GM12878 (cell line): ENCODE data around the gene BTF3. TPM values are rescaled to one million over a fixed set of nuclear protein-coding genes. Genes with fewer than 3 reads are reported as not detected.

ENCODE experiments used
- ATAC-seq: fragments of 200-7000 bp; cut with Tn5 transposase; 3 replicates; pipeline ENCODE4 v1.9.1; 2020; ENCODE audit warnings: mild to moderate bottlenecking, moderate library complexity
- BruUV-seq: library from RNA; stranded (reverse); fragments of 400-500 nt; replicated peaks from 2 replicates; lab custom pipeline; 2021; lab: Mats Ljungman, UMichigan
- CTCF ChIA-PET: fragments of 300-600 bp; sonication (Branson Sonifier 250); formaldehyde crosslinking; extraction: SDS; loops from one replicate; lab custom pipeline; 2021; ENCODE audit warnings: inconsistent platforms; lab: Yijun Ruan, JAX
- POLR2A ChIA-PET: fragments of 350-600 bp; formaldehyde crosslinking; extraction: SDS; loops from one replicate; lab custom pipeline; 2021; ENCODE audit warnings: inconsistent platforms; lab: Charles Lee
- RAD21 ChIA-PET: fragments of 300-600 bp; sonication (Branson Sonifier 250); formaldehyde crosslinking; loops from one replicate; lab custom pipeline; 2023; ENCODE audit warnings: antibody characterized with exemption; ENCODE audit not compliant: unreplicated experiment; lab: Charles Lee
- SMC1A ChIA-PET: fragments of 300-600 bp; sonication (Branson Sonifier 250); formaldehyde crosslinking; loops from one replicate; lab custom pipeline; 2023; ENCODE audit not compliant: unreplicated experiment, uncharacterized antibody; lab: Charles Lee
- DNase-seq: peaks from one replicate; pipeline ENCODE4 v3.0.0-alpha.2; 2011; ENCODE audit warnings: low read depth, low spot score
- FAIRE-seq: peaks from 3 replicates; lab custom pipeline; 2011; peaks lifted over from hg19 to GRCh38; lab: Jason Lieb, UNC
- H2AFZ ChIP-seq: 2 replicates; pipeline ENCODE4 v1.6.0; 2011; ENCODE audit warnings: low read depth, low read length, control low read depth; ENCODE audit not compliant: control insufficient read depth
- H3K27ac ChIP-seq: 2 replicates; pipeline ENCODE4 v1.5.1; 2011; ENCODE audit warnings: control low read depth; ENCODE audit not compliant: control insufficient read depth, insufficient read depth
- H3K27me3 ChIP-seq, 2 experiments: replicated peaks in 1 of 2; 2 replicates each; pipeline versions ENCODE4 v1.6.0 to v1.6.1; 2011; ENCODE audit warnings: low read length in 1 of 2; ENCODE audit not compliant: control insufficient read depth in 2 of 2, insufficient read depth in 2 of 2
- H3K36me3 ChIP-seq, 2 experiments: 2 replicates each; pipeline ENCODE4 v1.5.1; 2011; ENCODE audit warnings: low read length in 1 of 2; ENCODE audit not compliant: control insufficient read depth in 2 of 2, insufficient read depth in 2 of 2
- H3K4me1 ChIP-seq: 2 replicates; pipeline ENCODE4 v1.6.1; 2011; ENCODE audit warnings: mild to moderate bottlenecking, low read length, moderate library complexity, mixed read lengths; ENCODE audit not compliant: control insufficient read depth, insufficient read depth
- H3K4me2 ChIP-seq: 2 replicates; pipeline ENCODE4 v1.6.0; 2011; ENCODE audit warnings: control low read depth; ENCODE audit not compliant: control insufficient read depth, insufficient read depth
- H3K4me3 ChIP-seq: fragments of 200-600 bp; sonication (generic); 2 replicates; pipeline ENCODE4 v1.5.1; 2016
- H3K79me2 ChIP-seq: 2 replicates; pipeline ENCODE4 v1.6.0; 2011; ENCODE audit warnings: low read length; ENCODE audit not compliant: control insufficient read depth, insufficient read depth
- H3K9ac ChIP-seq: 2 replicates; pipeline ENCODE4 v1.8.0; 2011; ENCODE audit warnings: low read length, control low read depth, mixed read lengths; ENCODE audit not compliant: control insufficient read depth, insufficient read depth
- H3K9me3 ChIP-seq: replicated peaks from 3 replicates; pipeline ENCODE4 v1.5.1; 2011; ENCODE audit warnings: mild to moderate bottlenecking, low read length; ENCODE audit not compliant: control insufficient read depth, insufficient read depth
- H4K20me1 ChIP-seq: 2 replicates; pipeline ENCODE4 v1.6.0; 2011; ENCODE audit not compliant: control insufficient read depth, insufficient read depth
- ATF7 ChIP-seq: fragments of 450-650 bp; IDR thresholded peaks from 2 replicates; pipeline ENCODE4 v1.6.1; 2016; ENCODE audit warnings: low read depth, mild to moderate bottlenecking
- BACH1 ChIP-seq: fragments of 450-650 bp; IDR thresholded peaks from 2 replicates; pipeline ENCODE4 v1.6.1; 2017; ENCODE audit warnings: mild to moderate bottlenecking, borderline replicate concordance
- ELK1 ChIP-seq: IDR thresholded peaks from 2 replicates; pipeline ENCODE4 v1.6.1; 2012; ENCODE audit warnings: low read depth, low read length, improper control_type of control experiment
- FOS ChIP-seq: IDR thresholded peaks from 3 replicates; pipeline ENCODE4 v1.6.1; 2011; ENCODE audit warnings: borderline replicate concordance; ENCODE audit not compliant: insufficient read length; ENCODE audit errors: extremely low read depth
- GABPA ChIP-seq: IDR thresholded peaks from 2 replicates; pipeline ENCODE4 v1.6.1; 2014; ENCODE audit warnings: antibody characterized with exemption, low read depth, mild to moderate bottlenecking, inconsistent platforms
- JUNB ChIP-seq: IDR thresholded peaks from 2 replicates; pipeline ENCODE4 v1.6.1; 2016; ENCODE audit warnings: antibody characterized with exemption, mild to moderate bottlenecking
- NFYA ChIP-seq: IDR thresholded peaks from 2 replicates; pipeline ENCODE4 v1.6.1; 2011; ENCODE audit warnings: low read depth, mild to moderate bottlenecking, low read length, improper control_type of control experiment, borderline replicate concordance
- NFYB ChIP-seq: IDR thresholded peaks from 2 replicates; pipeline ENCODE4 v1.6.1; 2011; ENCODE audit warnings: low read depth, mild to moderate bottlenecking, low read length, improper control_type of control experiment, moderate library complexity; ENCODE audit not compliant: insufficient read depth
- RAD51 ChIP-seq: fragments of 450-650 bp; IDR thresholded peaks from 2 replicates; pipeline ENCODE4 v1.6.1; 2016; ENCODE audit warnings: moderate library complexity, mild to moderate bottlenecking, inconsistent platforms
- SREBF2 ChIP-seq: IDR thresholded peaks from 2 replicates; pipeline ENCODE4 v1.6.1; 2012; ENCODE audit warnings: mild to moderate bottlenecking, low read length
- STAT3 ChIP-seq: IDR thresholded peaks from 2 replicates; pipeline ENCODE4 v1.6.1; 2011; ENCODE audit warnings: low read depth, low read length, improper control_type of control experiment
- SUZ12 ChIP-seq: fragments of 200-600 bp; sonication (generic); IDR thresholded peaks from one replicate; pipeline ENCODE4 v1.6.1; 2018; ENCODE audit warnings: antibody characterized with exemption, mild to moderate bottlenecking; ENCODE audit not compliant: unreplicated experiment
- YBX1 ChIP-seq: fragments of 450-650 bp; IDR thresholded peaks from 2 replicates; pipeline ENCODE4 v1.6.1; 2016; ENCODE audit warnings: antibody characterized with exemption
- ZBED1 ChIP-seq: IDR thresholded peaks from 2 replicates; pipeline ENCODE4 v1.6.1; 2016; ENCODE audit warnings: borderline replicate concordance
- ZNF207 ChIP-seq: fragments of 450-650 bp; IDR thresholded peaks from 2 replicates; pipeline ENCODE4 v1.6.1; 2014; ENCODE audit warnings: antibody characterized with exemption, mild to moderate bottlenecking, borderline replicate concordance
- WGBS: methylation state at CpG from one replicate; pipeline ENCODE4 v1.1.6; 2016; ENCODE audit warnings: low lambda C conversion rate; ENCODE audit not compliant: insufficient replicate concordance, insufficient coverage; ENCODE audit errors: missing lambda C conversion rate; 5-methylcytosine and 5-hydroxymethylcytosine counted together
- in situ Hi-C: fragments of 300-500 bp; cut with MboI; formaldehyde crosslinking; loops from 9 replicates; pipeline ENCODE4 v1.14.3; 2018; ENCODE audit warnings: mixed read lengths
- intact Hi-C: fragments of 100-400 bp; cut with micrococcal nuclease; formaldehyde crosslinking; loops from one replicate; pipeline ENCODE4 v1.14.2; 2022; ENCODE audit not compliant: unreplicated experiment
- polyA plus RNA-seq, 11 experiments: library from polyadenylated mRNA; depleted of rRNA in 4 of 11; unstranded in 6 of 11; stranded (reverse) in 5 of 11; fragments of >200 nt; fragmentation: Nextera tagmentation in 4 of 11; fragmentation: Illumina TruSeq in 1 of 11; extraction: Ambion mirVana in 4 of 11; extraction: Trizol in 1 of 11; gene quantifications; 1 replicate in 1 of 11; 2 replicates in 10 of 11; pipeline versions ENCODE4 v1.2.1 to v1.2.3, GENCODE V29; 2011 to 2016; ENCODE audit warnings: inconsistent platforms in 2 of 11, missing spikeins in 2 of 11, low read depth in 1 of 11
- total RNA-seq, 4 experiments: library from RNA; depleted of rRNA in 3 of 4; stranded (reverse); fragments of >200 nt in 3 of 4; fragmentation: Illumina TruSeq in 1 of 4; extraction: Trizol in 1 of 4; gene quantifications; 2 replicates each; pipeline versions ENCODE4 v1.2.1 to v1.2.3, GENCODE V29; 2013 to 2021
- TF ChIP-seq, protein P1 (sequence below): fragments of 450-650 bp; IDR thresholded peaks from 2 replicates; pipeline ENCODE4 v1.6.1; 2017; ENCODE audit warnings: mild to moderate bottlenecking, moderate library complexity

The BTF3 gene
- total and polyA plus RNA-seq, 10 of the 15 experiments (the other 5 are each of a cell fraction or from before 2014, with no cell fraction given) = 492 to 1,650 (median 904) TPM

- in situ Hi-C loops (no loop called here), intact Hi-C loops (no loop called here)
- FAIRE-seq = no peak
- SMC1A ChIA-PET = no interaction called here
- POLR2A ChIA-PET = no interaction called here
- RAD21 ChIA-PET = no interaction called here
- Histone ChIP-seq H3K27ac (no peak overlapping the region), H3K79me2 (no peaks in the 10 kb centered on the region), H2AFZ (no peak overlapping the region), H4K20me1 (no peaks in the 10 kb centered on the region), H3K9ac (no peak overlapping the region), H3K4me2 (no peak overlapping the region), H3K9me3 (no peaks in the 10 kb centered on the region), H3K27me3 (no peaks in the 10 kb centered on the region), H3K4me3 (no peak overlapping the region), H3K36me3 (no peaks in the 10 kb centered on the region), H3K4me1 (no peaks in the 10 kb centered on the region)
- no TSS peak for BruUV-seq
- CTCF ChIA-PET = no interaction called here
- no peak for DNase-seq
- no peak for ATAC-seq
- TF ChIP-seq SUZ12 (no peak), NFYA (no peak), YBX1 (no peak), STAT3 (no peak), FOS (no peak), RAD51 (no peak), ZBED1 (no peak)
- 67% methylated on average over 1 of the region's 1 CpG for WGBS
These were observed 51.8 kb downstream of the BTF3 start for GRCh38 chr5:73550016-73550415.

GRCh38 chr5:73552642-73553041, 54.4 kb downstream of the BTF3 start:
- no peaks in the 10 kb centered on the region; a peak in 1 of 4 replicates for H3K36me3 ChIP-seq
- POLR2A ChIA-PET = no interaction called here
- TF ChIP-seq, protein P1, sequence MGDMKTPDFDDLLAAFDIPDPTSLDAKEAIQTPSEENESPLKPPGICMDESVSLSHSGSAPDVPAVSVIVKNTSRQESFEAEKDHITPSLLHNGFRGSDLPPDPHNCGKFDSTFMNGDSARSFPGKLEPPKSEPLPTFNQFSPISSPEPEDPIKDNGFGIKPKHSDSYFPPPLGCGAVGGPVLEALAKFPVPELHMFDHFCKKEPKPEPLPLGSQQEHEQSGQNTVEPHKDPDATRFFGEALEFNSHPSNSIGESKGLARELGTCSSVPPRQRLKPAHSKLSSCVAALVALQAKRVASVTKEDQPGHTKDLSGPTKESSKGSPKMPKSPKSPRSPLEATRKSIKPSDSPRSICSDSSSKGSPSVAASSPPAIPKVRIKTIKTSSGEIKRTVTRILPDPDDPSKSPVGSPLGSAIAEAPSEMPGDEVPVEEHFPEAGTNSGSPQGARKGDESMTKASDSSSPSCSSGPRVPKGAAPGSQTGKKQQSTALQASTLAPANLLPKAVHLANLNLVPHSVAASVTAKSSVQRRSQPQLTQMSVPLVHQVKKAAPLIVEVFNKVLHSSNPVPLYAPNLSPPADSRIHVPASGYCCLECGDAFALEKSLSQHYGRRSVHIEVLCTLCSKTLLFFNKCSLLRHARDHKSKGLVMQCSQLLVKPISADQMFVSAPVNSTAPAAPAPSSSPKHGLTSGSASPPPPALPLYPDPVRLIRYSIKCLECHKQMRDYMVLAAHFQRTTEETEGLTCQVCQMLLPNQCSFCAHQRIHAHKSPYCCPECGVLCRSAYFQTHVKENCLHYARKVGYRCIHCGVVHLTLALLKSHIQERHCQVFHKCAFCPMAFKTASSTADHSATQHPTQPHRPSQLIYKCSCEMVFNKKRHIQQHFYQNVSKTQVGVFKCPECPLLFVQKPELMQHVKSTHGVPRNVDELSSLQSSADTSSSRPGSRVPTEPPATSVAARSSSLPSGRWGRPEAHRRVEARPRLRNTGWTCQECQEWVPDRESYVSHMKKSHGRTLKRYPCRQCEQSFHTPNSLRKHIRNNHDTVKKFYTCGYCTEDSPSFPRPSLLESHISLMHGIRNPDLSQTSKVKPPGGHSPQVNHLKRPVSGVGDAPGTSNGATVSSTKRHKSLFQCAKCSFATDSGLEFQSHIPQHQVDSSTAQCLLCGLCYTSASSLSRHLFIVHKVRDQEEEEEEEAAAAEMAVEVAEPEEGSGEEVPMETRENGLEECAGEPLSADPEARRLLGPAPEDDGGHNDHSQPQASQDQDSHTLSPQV = no peak
- TF ChIP-seq RAD51 (no peak), SREBF2 (no peak), JUNB (no peak), ELK1 (no peak), ZNF207 (no peak), ATF7 (no peak), NFYB (no peak), GABPA (no peak), BACH1 (no peak)

More at GRCh38 chr5:73552642-73553041, 54.4 kb downstream of the BTF3 start:
- Histone ChIP-seq H3K79me2 (no peaks in the 10 kb centered on the region), H3K4me2 (no peak overlapping the region), H3K27ac (no peak overlapping the region), H3K27me3 (no peaks in the 10 kb centered on the region), H3K9ac (no peak overlapping the region), H3K4me3 (no peak overlapping the region), H3K9me3 (no peaks in the 10 kb centered on the region), H3K4me1 (no peaks in the 10 kb centered on the region), H2AFZ (no peak overlapping the region), H4K20me1 (no peaks in the 10 kb centered on the region)
- ChIA-PET CTCF (interaction anchor here (0.9 to 1.3 kb wide), 2 partner anchors 15 to 378 kb away, joined by 3 read pairs; no protein-coding TSS in a partner anchor), RAD21 (no interaction called here), SMC1A (no interaction called here)
- intact Hi-C loops = no loop called here
- no TSS peak for BruUV-seq
- in situ Hi-C loops = no loop called here
- ATAC-seq (no peak), FAIRE-seq (no peak), DNase-seq (no peak)
